ENCODE results near the gene GGTLC3. TPM values are rescaled to one million over a fixed set of nuclear protein-coding genes. Genes with fewer than 3 reads are reported as not detected.
"Not testable (repeated sequence)": the region's sequence is repeated elsewhere in the genome, so short reads cannot be mapped to it uniquely, and the experiment has no call there.

GGTLC3 gene
- total RNA-seq (2021) (not detected in 3 replicates), Bru-seq, nascent RNA (not detected)
- long read RNA-seq, experiment 1, result 0 reads
- long read RNA-seq, experiment 2, result 0 reads
- long read RNA-seq, experiment 3, result 0 reads

DNA sequence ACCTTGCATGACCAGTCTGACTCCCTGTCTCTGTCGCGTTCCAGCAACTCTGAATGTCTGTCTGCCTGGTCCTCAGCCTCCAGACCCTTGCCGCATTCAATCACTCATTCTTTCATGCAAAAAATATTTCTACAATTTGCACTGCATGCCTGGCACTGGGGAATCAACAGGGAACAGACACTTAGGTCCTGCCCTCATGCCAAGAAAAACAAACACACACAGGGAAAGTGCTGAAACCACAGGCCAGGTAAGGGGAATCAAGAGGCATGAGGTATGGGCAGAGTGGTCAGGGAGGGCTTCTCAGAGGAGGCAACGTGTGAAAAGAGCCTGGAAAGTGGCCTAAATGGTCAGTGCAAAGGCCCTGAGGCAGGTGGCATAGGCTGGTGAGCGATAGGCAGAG is at the start of gene GGTLC3:
GGTLC3 (minus strand) TSS at position 101 of the 400 bp plus-strand sequence. CDS start 264 bp downstream, outside the sequence.
- H3K27ac Mint-ChIP-seq; ATAC-seq; H3K4me1 Mint-ChIP-seq; DNase-seq (ENCODE audit: low spot score); H3K27me3 Mint-ChIP-seq (ENCODE audit: low read depth); POLR2A ChIA-PET; H3K9me3 Mint-ChIP-seq; CTCF ChIA-PET; H3K4me3 Mint-ChIP-seq; H3K36me3 Mint-ChIP-seq: not testable (repeated sequence)

DNA sequence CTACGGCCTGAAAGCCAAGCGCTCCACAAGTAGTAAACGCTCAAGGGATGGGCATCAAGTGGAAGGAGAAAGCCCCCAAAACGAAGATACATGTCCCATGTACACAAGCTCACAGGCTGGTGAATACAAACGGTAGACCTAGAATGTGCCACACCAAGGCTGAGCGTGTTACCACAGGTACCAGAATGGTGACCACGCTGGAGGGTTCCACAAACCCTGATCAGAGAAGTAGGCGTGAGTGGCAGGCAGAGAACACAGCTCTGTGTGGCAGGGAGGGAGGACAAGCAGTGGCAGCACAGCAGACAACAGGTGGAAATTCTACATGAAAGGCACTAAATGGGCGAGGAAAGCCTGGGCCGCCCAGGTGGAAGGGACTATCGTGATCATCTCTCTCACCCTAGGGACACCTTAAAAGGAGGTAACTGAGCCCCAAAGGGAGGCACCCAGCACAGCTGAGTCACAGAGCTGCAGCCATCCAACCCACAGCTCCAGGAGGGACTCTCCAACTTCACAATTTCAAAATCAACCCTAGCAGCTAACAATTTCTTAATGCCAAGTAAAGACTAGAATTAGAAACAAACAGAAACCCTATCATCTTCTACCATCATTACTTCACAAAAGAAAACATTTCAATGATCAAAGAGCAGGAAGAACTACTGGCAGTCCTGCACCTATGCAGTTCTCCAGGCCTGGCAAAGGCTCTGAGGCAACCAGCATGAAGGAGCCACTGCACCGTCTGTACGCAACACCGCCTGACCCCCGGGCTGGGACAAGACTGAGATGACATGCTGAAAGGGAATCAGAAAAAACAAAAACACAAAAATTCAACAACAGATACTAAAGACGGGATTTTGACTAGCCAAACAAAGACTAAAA is 42.4 kb upstream of the GGTLC3 start:
- H3K4me3 Mint-ChIP-seq; DNase-seq (ENCODE audit: low spot score); ATAC-seq; CTCF ChIA-PET; H3K36me3 Mint-ChIP-seq; POLR2A ChIA-PET; H3K27me3 Mint-ChIP-seq (ENCODE audit: low read depth); H3K4me1 Mint-ChIP-seq; H3K9me3 Mint-ChIP-seq; H3K27ac Mint-ChIP-seq: not testable (repeated sequence)

DNA sequence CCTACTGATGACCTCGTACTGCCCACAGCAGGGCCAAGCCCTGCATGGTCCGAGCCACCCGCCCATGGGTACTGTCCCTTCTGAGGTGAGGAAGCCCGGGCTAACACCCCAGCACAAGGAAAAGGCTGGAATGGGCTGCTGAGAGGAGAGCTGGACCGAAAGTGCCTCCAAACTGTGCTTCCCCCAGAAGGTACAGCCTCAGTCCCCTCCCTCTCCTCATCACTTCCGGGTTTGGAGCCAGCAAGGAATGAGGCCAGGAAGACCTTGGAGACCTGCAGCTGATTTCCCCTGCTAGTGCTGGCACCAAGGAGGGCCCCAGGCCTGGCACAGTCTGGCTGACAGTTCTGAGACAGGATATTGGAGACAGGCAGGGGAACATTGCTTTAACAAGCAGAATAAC is 41.0 kb upstream of the GGTLC3 start:
- CTCF ChIA-PET; H3K27me3 Mint-ChIP-seq (ENCODE audit: low read depth); H3K4me1 Mint-ChIP-seq; H3K27ac Mint-ChIP-seq; H3K36me3 Mint-ChIP-seq; H3K9me3 Mint-ChIP-seq; ATAC-seq; POLR2A ChIA-PET; DNase-seq (ENCODE audit: low spot score); H3K4me3 Mint-ChIP-seq: not testable (repeated sequence)

DNA sequence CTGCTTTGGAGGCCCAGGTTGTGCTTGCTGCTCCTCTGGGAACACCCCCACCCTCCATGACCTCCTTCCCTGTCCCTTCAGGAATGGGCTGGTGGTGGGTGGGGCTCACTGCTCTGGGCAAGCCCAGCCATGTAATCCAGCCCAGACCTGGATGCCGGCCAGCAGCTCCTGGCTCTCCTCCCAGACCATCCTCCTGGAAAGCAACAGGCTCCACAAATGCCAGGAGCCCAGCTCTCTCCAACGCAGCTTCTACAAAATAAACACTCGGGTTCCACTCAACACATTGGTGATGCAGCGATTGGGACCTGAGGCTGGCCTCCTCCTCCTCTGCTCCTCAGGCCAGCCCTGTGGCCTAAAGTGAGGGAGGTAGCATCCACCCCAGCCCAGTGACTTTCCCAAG is 40.6 kb upstream of the GGTLC3 start:
- ATAC-seq; H3K4me1 Mint-ChIP-seq; H3K27me3 Mint-ChIP-seq (ENCODE audit: low read depth); H3K27ac Mint-ChIP-seq; H3K4me3 Mint-ChIP-seq; H3K9me3 Mint-ChIP-seq; DNase-seq (ENCODE audit: low spot score); CTCF ChIA-PET; POLR2A ChIA-PET; H3K36me3 Mint-ChIP-seq: not testable (repeated sequence)

DNA sequence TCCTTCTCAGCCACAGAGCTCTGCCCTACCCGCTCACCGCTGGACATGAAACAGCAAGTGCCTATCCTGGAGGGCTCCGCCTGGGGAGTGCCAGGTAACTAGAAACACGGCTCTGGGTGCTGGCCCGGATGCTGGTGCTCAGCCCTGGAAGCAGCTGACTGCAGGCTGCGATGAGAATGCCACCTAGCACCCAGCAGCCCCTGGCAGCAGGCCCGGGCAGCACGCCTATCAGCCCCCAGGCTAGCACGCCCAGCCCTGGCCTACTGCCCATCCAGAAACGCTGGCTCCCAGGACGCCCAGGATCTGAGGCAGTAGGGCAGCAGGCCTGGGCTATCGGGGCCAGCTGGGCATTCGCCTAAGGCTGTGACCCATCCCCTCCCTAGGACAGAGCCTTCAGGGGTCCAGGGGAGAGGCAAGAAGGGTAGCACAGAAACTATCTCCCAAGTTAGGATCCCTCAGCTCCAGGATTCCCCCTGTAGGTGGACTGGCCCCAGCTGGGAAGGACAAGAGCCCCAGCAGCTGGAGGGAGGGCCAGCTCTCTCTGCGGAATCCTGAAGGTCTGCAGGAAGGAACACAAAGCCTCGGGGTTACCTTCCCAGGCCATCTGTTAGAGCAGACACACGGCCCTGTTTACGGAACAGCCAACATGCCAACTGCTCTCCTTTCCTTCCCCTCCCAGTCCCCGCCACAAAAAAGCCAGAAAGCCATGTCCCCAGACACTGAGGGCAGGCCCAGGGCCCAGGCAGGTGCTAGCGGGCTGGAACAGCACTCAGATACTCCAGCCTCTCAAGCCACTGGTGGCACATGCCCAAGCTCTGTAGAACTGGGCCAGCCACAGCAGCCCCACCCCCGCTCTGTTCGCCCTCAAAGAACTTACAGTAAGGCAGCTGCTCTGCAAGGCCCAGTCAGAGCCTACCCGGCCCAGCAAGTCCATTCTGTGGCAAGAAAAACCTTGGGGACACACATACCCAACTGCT is 36.6 kb upstream of the GGTLC3 start:
- DNase-seq (ENCODE audit: low spot score); CTCF ChIA-PET; H3K27ac Mint-ChIP-seq; H3K36me3 Mint-ChIP-seq; H3K4me3 Mint-ChIP-seq; POLR2A ChIA-PET; H3K27me3 Mint-ChIP-seq (ENCODE audit: low read depth); H3K9me3 Mint-ChIP-seq; H3K4me1 Mint-ChIP-seq: not testable (repeated sequence)
- peak; percentile 23 for ATAC-seq

DNA sequence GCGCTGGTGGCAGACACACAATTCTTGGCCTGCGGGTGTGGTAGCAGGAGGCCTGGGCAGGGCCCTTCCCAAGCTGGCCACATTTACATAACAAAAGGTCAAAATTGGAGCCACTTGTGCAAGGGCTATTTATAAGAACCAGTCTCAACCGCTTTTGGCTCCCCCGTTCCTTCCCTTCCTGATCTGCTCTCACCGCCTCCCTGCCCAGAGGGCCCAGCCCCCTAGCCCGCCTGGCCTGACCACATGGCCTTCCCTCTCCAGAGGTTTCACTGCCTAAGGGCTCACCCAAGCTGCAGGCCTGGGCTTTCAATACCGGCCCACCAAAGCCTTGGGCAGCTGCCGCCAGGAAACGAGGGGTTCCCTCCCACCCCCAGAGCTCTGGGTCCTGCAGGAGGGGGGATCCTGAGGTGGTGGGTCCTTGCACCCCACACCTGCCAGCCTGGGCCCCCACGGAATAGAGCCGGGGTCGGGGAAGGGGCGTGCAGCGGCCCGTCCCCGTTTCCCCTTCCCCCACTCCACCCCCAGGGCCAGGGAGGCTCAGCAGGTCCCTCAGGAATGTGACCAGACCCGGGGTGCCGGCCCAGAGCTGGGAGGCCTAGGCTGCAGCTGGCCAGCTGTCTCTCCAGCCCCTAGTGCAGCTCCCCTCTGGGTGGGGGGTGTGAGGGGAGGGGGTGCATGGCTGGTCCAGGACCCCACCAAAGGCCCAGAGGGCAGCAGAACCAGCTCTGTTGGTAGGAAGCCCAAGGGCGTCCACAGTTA is 35.1 kb upstream of the GGTLC3 start:
- ATAC-seq, result peak; percentile 78
- H3K27ac Mint-ChIP-seq; H3K9me3 Mint-ChIP-seq; CTCF ChIA-PET; H3K36me3 Mint-ChIP-seq; H3K27me3 Mint-ChIP-seq (ENCODE audit: low read depth); H3K4me1 Mint-ChIP-seq; POLR2A ChIA-PET; H3K4me3 Mint-ChIP-seq; DNase-seq (ENCODE audit: low spot score): not testable (repeated sequence)

DNA sequence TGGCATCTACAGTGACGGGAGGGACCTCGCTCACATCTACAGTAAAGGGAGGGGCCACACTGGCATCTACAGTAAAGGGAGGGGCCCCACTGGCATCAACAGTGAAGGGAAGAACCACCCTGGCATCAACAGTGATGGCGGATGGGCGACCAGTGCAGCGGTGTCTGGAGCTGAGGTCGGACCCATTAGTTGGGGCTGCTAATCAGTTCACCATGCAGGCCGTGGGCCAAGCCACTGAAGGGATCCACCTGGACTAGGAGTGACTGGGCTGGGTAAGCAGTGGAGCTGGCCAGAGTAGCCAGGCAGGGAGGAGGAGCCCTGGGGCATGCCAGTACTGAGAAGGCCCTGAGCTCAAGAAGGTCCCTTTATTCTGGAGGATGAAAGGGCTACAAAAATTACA is 33.1 kb upstream of the GGTLC3 start:
- POLR2A ChIA-PET; H3K27ac Mint-ChIP-seq; H3K36me3 Mint-ChIP-seq; H3K4me3 Mint-ChIP-seq; ATAC-seq; H3K27me3 Mint-ChIP-seq (ENCODE audit: low read depth); H3K4me1 Mint-ChIP-seq; H3K9me3 Mint-ChIP-seq; DNase-seq (ENCODE audit: low spot score); CTCF ChIA-PET: not testable (repeated sequence)

DNA sequence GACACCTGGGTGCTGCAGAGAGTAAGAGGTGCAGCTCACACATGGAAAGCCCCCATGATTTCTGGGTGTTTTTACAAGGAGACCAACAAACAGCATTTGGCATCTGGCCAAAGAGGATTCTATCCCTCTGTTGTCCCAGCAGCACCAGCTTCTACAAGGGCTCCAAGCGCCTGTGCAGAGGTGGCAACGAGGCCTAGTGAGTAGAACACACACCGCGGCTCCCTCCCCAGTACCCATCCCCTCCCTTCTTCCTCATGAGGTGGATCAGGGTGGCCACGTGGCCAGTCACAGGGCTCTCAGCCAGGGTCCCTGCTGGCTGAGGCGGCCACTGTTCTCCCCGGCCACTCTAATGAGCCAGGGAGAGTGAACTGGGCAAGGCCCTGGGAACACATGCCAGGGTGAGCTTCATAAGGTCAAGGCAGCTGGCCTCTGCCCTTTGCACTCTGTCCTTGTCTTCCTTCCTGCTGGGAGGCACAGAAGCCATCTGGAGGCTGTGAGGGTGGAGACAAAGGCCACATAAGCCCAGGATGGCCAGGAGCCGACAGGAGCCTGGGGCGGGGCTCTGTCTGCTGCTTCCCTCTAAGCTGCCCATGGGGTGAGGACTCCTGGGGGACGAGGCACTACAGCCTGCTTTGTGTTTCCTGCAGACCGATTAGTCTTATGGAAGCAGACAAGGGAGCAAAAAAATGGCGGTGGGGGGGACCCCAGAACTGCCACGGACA is 31.7 kb upstream of the GGTLC3 start:
- H3K27ac Mint-ChIP-seq; H3K27me3 Mint-ChIP-seq (ENCODE audit: low read depth); POLR2A ChIA-PET; ATAC-seq; CTCF ChIA-PET; H3K4me1 Mint-ChIP-seq; H3K9me3 Mint-ChIP-seq; H3K36me3 Mint-ChIP-seq; H3K4me3 Mint-ChIP-seq; DNase-seq (ENCODE audit: low spot score): not testable (repeated sequence)

GRCh38 chr22:18544615-18545014 is 26.7 kb upstream of the GGTLC3 start:
- POLR2A ChIA-PET; DNase-seq (ENCODE audit: low spot score); H3K4me3 Mint-ChIP-seq; H3K4me1 Mint-ChIP-seq; H3K9me3 Mint-ChIP-seq; ATAC-seq; CTCF ChIA-PET; H3K36me3 Mint-ChIP-seq; H3K27me3 Mint-ChIP-seq (ENCODE audit: low read depth); H3K27ac Mint-ChIP-seq: not testable (repeated sequence)

DNA sequence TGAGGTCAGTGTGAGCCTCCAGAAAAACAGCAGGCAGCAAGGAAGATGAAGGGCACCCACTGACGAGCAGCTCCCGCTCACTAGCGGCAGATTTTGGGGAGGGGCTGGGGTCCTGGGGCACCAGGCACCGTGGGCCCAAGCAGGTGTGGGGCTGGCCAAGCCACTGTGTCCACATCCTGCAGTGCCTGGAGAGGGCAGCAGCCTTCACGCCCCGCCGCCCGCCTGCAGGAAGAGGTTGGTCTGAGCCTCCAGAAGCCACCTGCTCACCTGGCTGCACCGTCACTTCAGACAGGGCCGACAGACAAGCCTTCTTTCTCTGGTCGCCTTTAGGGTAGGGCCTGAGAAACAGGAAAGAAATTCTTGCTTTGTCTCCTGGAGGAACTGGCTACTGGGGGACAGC is 25.4 kb upstream of the GGTLC3 start:
- POLR2A ChIA-PET; H3K27me3 Mint-ChIP-seq (ENCODE audit: low read depth); H3K27ac Mint-ChIP-seq; CTCF ChIA-PET; H3K4me3 Mint-ChIP-seq; ATAC-seq; H3K9me3 Mint-ChIP-seq; H3K4me1 Mint-ChIP-seq; DNase-seq (ENCODE audit: low spot score); H3K36me3 Mint-ChIP-seq: not testable (repeated sequence)

DNA sequence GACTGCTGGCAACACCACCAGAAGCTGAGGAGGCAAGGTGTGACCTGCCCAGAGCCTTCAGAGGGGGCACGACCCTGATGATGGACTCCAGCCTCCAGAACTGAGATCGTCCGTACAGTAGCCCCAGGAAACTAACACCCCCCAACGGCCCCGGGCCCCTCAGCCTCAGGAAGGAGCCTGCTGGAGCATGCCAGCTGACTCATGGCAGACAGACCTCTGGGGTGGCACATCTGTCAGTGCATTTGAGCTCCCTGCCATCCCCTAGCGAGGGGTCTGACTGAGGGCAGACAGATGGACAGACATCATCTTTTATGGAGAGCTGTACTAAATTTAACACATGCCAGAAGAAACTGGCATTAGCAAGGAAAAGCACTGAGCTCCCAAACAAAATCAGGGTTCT is 22.0 kb upstream of the GGTLC3 start:
- H3K9me3 Mint-ChIP-seq; POLR2A ChIA-PET; ATAC-seq; H3K4me3 Mint-ChIP-seq; H3K27me3 Mint-ChIP-seq (ENCODE audit: low read depth); H3K36me3 Mint-ChIP-seq; DNase-seq (ENCODE audit: low spot score); CTCF ChIA-PET; H3K27ac Mint-ChIP-seq; H3K4me1 Mint-ChIP-seq: not testable (repeated sequence)

All from WTC11 (cell line).